OCI-LY3 (cell line): ENCODE results near the gene SSRP1.

ENCODE experiments used
- H2AFZ ChIP-seq: fragments of 200-600, 300-600 bp; shearing (Covaris generic); 2 replicates; pipeline ENCODE4 v1.6.0; 2014; ENCODE audit warnings: antibody characterized with exemption, low read depth, low read length
- H3K27ac ChIP-seq: fragments of 200-600, 300-600 bp; sonication (generic); 2 replicates; pipeline ENCODE4 v1.5.1; 2014; ENCODE audit warnings: mild to moderate bottlenecking, low read length, moderate library complexity, mixed read lengths
- H3K27me3 ChIP-seq: fragments of 200-600, 300-600 bp; sonication (generic); 2 replicates; pipeline ENCODE4 v1.6.1; 2014; ENCODE audit warnings: low read depth, low read length, mixed read lengths
- H3K36me3 ChIP-seq: fragments of 200-600, 300-600 bp; sonication (generic); replicated peaks from 2 replicates; pipeline ENCODE3; 2014; ENCODE audit warnings: low read depth, low read length, mixed read lengths
- H3K4me1 ChIP-seq: fragments of 300-600, 200-600 bp; sonication (generic); 2 replicates; pipeline ENCODE4 v1.6.1; 2014; ENCODE audit warnings: low read length, mixed read lengths
- H3K4me2 ChIP-seq: fragments of 200-600, 300-600 bp; sonication (generic); 2 replicates; pipeline ENCODE4 v1.6.1; 2014; ENCODE audit warnings: low read length, mixed read lengths
- H3K4me3 ChIP-seq: fragments of 300-600, 200-600 bp; sonication (generic); 2 replicates; pipeline ENCODE4 v1.5.1; 2014; ENCODE audit warnings: antibody characterized with exemption, mild to moderate bottlenecking, low read length, moderate library complexity
- H3K79me2 ChIP-seq: fragments of 300-600, 200-600 bp; shearing (Covaris generic); 2 replicates; pipeline ENCODE4 v1.6.1; 2014; ENCODE audit warnings: mild to moderate bottlenecking, low read length, mixed read lengths
- H3K9ac ChIP-seq: fragments of 300-600, 200-600 bp; shearing (Covaris generic); 2 replicates; pipeline ENCODE4 v1.6.0; 2014; ENCODE audit warnings: mild to moderate bottlenecking, low read length, moderate library complexity
- H3K9me3 ChIP-seq: fragments of 200-600, 300-600 bp; shearing (Covaris generic); 2 replicates; pipeline ENCODE4 v1.6.1; 2014; ENCODE audit warnings: low read length, mixed read lengths; ENCODE audit not compliant: insufficient read depth
- H4K20me1 ChIP-seq: fragments of 200-600, 300-600 bp; sonication (generic); 2 replicates; pipeline ENCODE4 v1.6.1; 2016; ENCODE audit warnings: low read length, mixed read lengths; ENCODE audit not compliant: insufficient read depth
- EZH2phosphoT487 ChIP-seq: fragments of 200-600 bp; shearing (Covaris generic); IDR thresholded peaks from 2 replicates; pipeline ENCODE4 v1.6.1; 2018; ENCODE audit warnings: antibody characterized with exemption, mixed run types, low read depth
- TF ChIP-seq, protein P1 (sequence below): fragments of 200-600, 300-600 bp; sonication (generic); IDR thresholded peaks from 2 replicates; pipeline ENCODE4 v1.5.1; 2014; ENCODE audit warnings: antibody characterized with exemption, low read length, low read depth

Gene SSRP1

DNA sequence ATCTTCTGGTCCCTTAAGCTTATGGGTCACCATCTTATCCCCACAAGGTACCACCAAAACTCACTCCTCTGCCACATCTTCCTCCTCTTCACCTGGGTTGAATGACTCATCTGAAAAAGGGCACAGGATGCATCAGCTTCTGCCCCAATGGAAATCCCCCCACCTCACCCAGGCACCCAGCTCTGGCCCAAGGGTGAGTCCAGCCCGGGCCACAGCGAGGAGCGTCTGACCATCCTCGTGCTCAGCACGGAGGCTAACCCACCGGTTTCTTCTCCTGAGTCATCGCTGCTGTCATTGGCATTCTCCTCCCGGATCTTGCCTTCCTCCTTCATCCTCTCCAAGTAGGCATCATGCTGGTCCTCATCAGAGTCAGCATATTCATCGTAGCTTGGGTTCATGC lies 5.7 kb downstream of the SSRP1 start:
- Histone ChIP-seq H3K79me2 (peaks cover 50% of the 10 kb centered on the region), H3K36me3 (peaks cover 88% of the 10 kb centered on the region), H2AFZ (no peak overlapping the region), H3K9me3 (no peaks in the 10 kb centered on the region), H3K4me3 (no peak overlapping the region), H3K4me2 (no peak overlapping the region), H3K27me3 (no peaks in the 10 kb centered on the region), H3K9ac (no peak overlapping the region), H3K4me1 (peaks cover 46% of the 10 kb centered on the region), H3K27ac (no peak overlapping the region), H4K20me1 (no peaks in the 10 kb centered on the region)
- TF ChIP-seq, protein P1, sequence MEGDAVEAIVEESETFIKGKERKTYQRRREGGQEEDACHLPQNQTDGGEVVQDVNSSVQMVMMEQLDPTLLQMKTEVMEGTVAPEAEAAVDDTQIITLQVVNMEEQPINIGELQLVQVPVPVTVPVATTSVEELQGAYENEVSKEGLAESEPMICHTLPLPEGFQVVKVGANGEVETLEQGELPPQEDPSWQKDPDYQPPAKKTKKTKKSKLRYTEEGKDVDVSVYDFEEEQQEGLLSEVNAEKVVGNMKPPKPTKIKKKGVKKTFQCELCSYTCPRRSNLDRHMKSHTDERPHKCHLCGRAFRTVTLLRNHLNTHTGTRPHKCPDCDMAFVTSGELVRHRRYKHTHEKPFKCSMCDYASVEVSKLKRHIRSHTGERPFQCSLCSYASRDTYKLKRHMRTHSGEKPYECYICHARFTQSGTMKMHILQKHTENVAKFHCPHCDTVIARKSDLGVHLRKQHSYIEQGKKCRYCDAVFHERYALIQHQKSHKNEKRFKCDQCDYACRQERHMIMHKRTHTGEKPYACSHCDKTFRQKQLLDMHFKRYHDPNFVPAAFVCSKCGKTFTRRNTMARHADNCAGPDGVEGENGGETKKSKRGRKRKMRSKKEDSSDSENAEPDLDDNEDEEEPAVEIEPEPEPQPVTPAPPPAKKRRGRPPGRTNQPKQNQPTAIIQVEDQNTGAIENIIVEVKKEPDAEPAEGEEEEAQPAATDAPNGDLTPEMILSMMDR: no peak
- no peak for TF ChIP-seq EZH2phosphoT487

GRCh38 chr11:57327721-57328120 lies 8.0 kb downstream of the SSRP1 start:
- Histone ChIP-seq H3K27me3 (no peaks in the 10 kb centered on the region), H3K9me3 (no peaks in the 10 kb centered on the region), H3K4me2 (no peak overlapping the region), H3K36me3 (peaks cover 69% of the 10 kb centered on the region), H3K4me3 (no peak overlapping the region), H3K27ac (no peak overlapping the region), H3K4me1 (peaks cover 44% of the 10 kb centered on the region), H3K9ac (no peak overlapping the region), H4K20me1 (no peaks in the 10 kb centered on the region), H3K79me2 (peaks cover 32% of the 10 kb centered on the region), H2AFZ (no peak overlapping the region)
- TF ChIP-seq EZH2phosphoT487: no peak
- TF ChIP-seq, protein P1: no peak

GRCh38 chr11:57325735-57326048 lies 10.0 kb downstream of the SSRP1 start:
- Histone ChIP-seq H3K36me3 (peaks cover 51% of the 10 kb centered on the region), H3K4me3 (peak overlapping the region; percentile 81)

DNA sequence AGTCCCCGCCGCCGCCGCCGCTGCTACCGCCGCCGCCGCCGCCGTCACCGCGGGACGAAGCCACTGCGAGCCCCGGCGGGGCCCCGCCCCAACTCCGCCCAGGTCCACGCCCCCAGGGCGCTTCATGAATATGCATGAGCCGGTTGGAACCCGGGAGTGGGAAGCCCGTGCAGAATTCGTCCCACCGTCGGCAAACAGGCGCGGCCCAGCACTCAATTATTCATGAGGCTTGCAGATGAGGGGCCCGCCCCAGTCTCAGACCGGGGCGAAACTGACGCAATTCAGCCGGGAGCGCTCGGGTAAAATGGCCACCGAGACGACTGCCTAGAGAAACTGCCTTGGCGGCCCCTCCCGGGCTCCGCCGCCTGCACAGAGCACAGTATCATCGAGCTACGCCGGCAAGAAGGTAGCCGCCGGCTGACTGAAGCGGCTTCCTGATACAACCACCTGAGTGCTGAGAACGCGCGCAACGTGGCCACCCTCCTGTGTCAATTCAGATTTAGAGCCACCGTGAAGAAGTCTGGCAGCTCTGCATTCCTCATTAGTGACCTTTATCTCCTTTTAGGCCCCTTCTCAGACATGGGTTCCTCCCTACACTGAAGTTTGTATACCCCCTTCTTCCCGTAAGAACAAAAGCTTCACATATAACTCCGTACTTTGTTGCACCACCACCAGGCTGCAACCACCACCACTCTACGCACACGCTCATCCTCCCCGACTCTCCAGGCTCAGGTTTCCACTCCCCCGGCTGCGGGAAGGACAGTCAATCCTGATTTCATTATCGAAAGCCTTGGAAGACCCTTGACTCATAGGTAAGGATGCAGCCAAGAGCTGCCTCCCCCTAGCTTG lies 10.6 kb downstream of the SSRP1 start, which contains the start of gene TNKS1BP1:
TNKS1BP1 (minus strand) TSS at position 67 of the 849 bp plus-strand sequence. CDS start 3,067 bp downstream, outside the sequence.
- TF ChIP-seq, protein P1: no peak
- no peak for TF ChIP-seq EZH2phosphoT487
- no peaks in the 10 kb centered on the region for H4K20me1 ChIP-seq
- H3K9me3 ChIP-seq: no peaks in the 10 kb centered on the region
- H3K27me3 ChIP-seq: no peaks in the 10 kb centered on the region
- peaks cover 46% of the 10 kb centered on the region for H3K36me3 ChIP-seq
- H3K79me2 ChIP-seq: peaks cover 6% of the 10 kb centered on the region; the same call in 1 of the 2 replicates
- H2AFZ ChIP-seq: peak within 1 kb of the TSS; percentile 55
- peak within 1 kb of the TSS; percentile 81 for H3K9ac ChIP-seq
- H3K4me1 ChIP-seq: peaks cover 44% of the 10 kb centered on the region
- peak within 1 kb of the TSS; percentile 86 for H3K27ac ChIP-seq
- peak within 1 kb of the TSS; percentile 85 for H3K4me2 ChIP-seq
- peak within 1 kb of the TSS; percentile 81 for H3K4me3 ChIP-seq

More at GRCh38 chr11:57325735-57326048, 10.0 kb downstream of the SSRP1 start:
- Histone ChIP-seq H3K79me2 (peaks cover 12% of the 10 kb centered on the region; the same call in 1 of the 2 replicates), H3K27me3 (no peaks in the 10 kb centered on the region), H3K9me3 (no peaks in the 10 kb centered on the region), H3K27ac (peak overlapping the region; percentile 86), H3K4me2 (peak overlapping the region; percentile 85), H2AFZ (no peak overlapping the region; the same call in 1 of the 2 replicates), H3K9ac (peak overlapping the region; percentile 81), H4K20me1 (no peaks in the 10 kb centered on the region), H3K4me1 (peaks cover 48% of the 10 kb centered on the region)
- TF ChIP-seq EZH2phosphoT487: no peak
- TF ChIP-seq, protein P1: no peak
